IMR-90 (cell line): ENCODE results near the gene WDTC1. TPM values are rescaled to one million over a fixed set of nuclear protein-coding genes. Genes with fewer than 3 reads are reported as not detected.

Experiments
- ATAC-seq: fragments of 200-7000 bp; cut with Tn5 transposase; 2 replicates; pipeline ENCODE4 v1.9.1; 2020; ENCODE audit warnings: low read depth, mild to moderate bottlenecking, moderate library complexity
- BruUV-seq: library from RNA; stranded (reverse); fragments of 400-500 nt; replicated peaks from 2 replicates; lab custom pipeline; 2021; lab: Mats Ljungman, UMichigan
- CTCF ChIA-PET: fragments of 300-600 bp; formaldehyde crosslinking; extraction: SDS; loops from one replicate; lab custom pipeline; 2021; ENCODE audit warnings: antibody characterized with exemption; lab: Yijun Ruan, JAX
- POLR2A ChIA-PET: fragments of 300-600 bp; sonication (Branson Sonifier 250); formaldehyde crosslinking; loops from one replicate; lab custom pipeline; 2022; ENCODE audit warnings: antibody characterized with exemption; ENCODE audit not compliant: unreplicated experiment; lab: Charles Lee
- DNase-seq: peaks from one replicate; pipeline ENCODE4 v3.0.0; 2013
- H2AFZ ChIP-seq: replicated peaks from 2 replicates; pipeline ENCODE3; 2013; ENCODE audit warnings: low read length, mild to moderate bottlenecking; ENCODE audit not compliant: poor library complexity
- H2AK5ac ChIP-seq: 2 replicates; pipeline ENCODE4 v1.6.1; 2013; ENCODE audit warnings: low read depth, low read length, inconsistent platforms
- H2AK9ac ChIP-seq: replicated peaks from 2 replicates; pipeline ENCODE3; 2013; ENCODE audit warnings: mild to moderate bottlenecking, low read depth, low read length, moderate library complexity; ENCODE audit not compliant: poor library complexity
- H2BK120ac ChIP-seq: 2 replicates; pipeline ENCODE4 v1.6.1; 2013; ENCODE audit warnings: low read depth, low read length, inconsistent platforms
- H2BK15ac ChIP-seq: 3 replicates; pipeline ENCODE4 v1.6.1; 2013; ENCODE audit warnings: low read depth, low read length, inconsistent platforms
- H2BK20ac ChIP-seq: 2 replicates; pipeline ENCODE4 v1.6.1; 2013; ENCODE audit warnings: low read depth, mild to moderate bottlenecking, inconsistent platforms, low read length, moderate library complexity
- H2BK5ac ChIP-seq: 2 replicates; pipeline ENCODE4 v1.6.1; 2013; ENCODE audit warnings: mild to moderate bottlenecking, low read depth, low read length, inconsistent platforms; ENCODE audit not compliant: poor library complexity, severe bottlenecking
- H3K14ac ChIP-seq: replicated peaks from 2 replicates; pipeline ENCODE4 v1.6.1; 2013; ENCODE audit warnings: low read depth, low read length, inconsistent platforms
- H3K18ac ChIP-seq: 2 replicates; pipeline ENCODE4 v1.6.1; 2013; ENCODE audit warnings: low read depth, low read length, control low read depth
- H3K23ac ChIP-seq: 2 replicates; pipeline ENCODE4 v1.6.1; 2013; ENCODE audit warnings: low read depth, low read length, inconsistent platforms
- H3K27ac ChIP-seq: 2 replicates; pipeline ENCODE4 v1.5.1; 2013; ENCODE audit warnings: mild to moderate bottlenecking, control low read depth, low read length; ENCODE audit not compliant: insufficient read depth
- H3K27me3 ChIP-seq: 2 replicates; pipeline ENCODE4 v1.6.1; 2013; ENCODE audit warnings: low read length; ENCODE audit not compliant: control insufficient read depth, insufficient read depth
- H3K36me3 ChIP-seq: 2 replicates; pipeline ENCODE4 v1.6.1; 2013; ENCODE audit warnings: low read length, mixed read lengths; ENCODE audit not compliant: control insufficient read depth, insufficient read depth
- H3K4ac ChIP-seq: 2 replicates; pipeline ENCODE4 v1.6.1; 2013; ENCODE audit warnings: low read depth, low read length, inconsistent platforms
- H3K4me1 ChIP-seq: 2 replicates; pipeline ENCODE4 v1.6.1; 2013; ENCODE audit warnings: low read length, mixed read lengths; ENCODE audit not compliant: control insufficient read depth, insufficient read depth
- H3K4me2 ChIP-seq: 2 replicates; pipeline ENCODE4 v1.6.1; 2013; ENCODE audit warnings: low read depth, mild to moderate bottlenecking, control low read depth, low read length, moderate library complexity
- H3K4me3 ChIP-seq: 2 replicates; pipeline ENCODE4 v1.5.1; 2013; ENCODE audit warnings: low read depth, mild to moderate bottlenecking, control low read depth, low read length, moderate library complexity; ENCODE audit not compliant: insufficient read depth
- H3K56ac ChIP-seq: 2 replicates; pipeline ENCODE4 v1.6.1; 2013; ENCODE audit warnings: low read length, inconsistent platforms; ENCODE audit not compliant: insufficient read depth; ENCODE audit errors: extremely low read depth
- H3K79me1 ChIP-seq, 2 experiments: 2 replicates each; pipeline ENCODE4 v1.6.1; 2013; ENCODE audit warnings: low read length in 2 of 2, inconsistent platforms in 1 of 2, low read depth in 1 of 2
- H3K9ac ChIP-seq: 2 replicates; pipeline ENCODE4 v1.6.1; 2013; ENCODE audit warnings: low read depth, low read length, control low read depth
- H3K9me1 ChIP-seq: 2 replicates; pipeline ENCODE4 v1.6.1; 2013; ENCODE audit warnings: low read length, inconsistent platforms; ENCODE audit not compliant: insufficient read depth
- H3K9me3 ChIP-seq: 2 replicates; pipeline ENCODE4 v1.6.1; 2013; ENCODE audit warnings: low read length; ENCODE audit not compliant: control insufficient read depth, insufficient read depth
- H4K20me1 ChIP-seq: 2 replicates; pipeline ENCODE4 v1.6.1; 2013; ENCODE audit warnings: low read length, inconsistent platforms; ENCODE audit not compliant: insufficient read depth
- H4K5ac ChIP-seq: 2 replicates; pipeline ENCODE4 v1.6.1; 2013; ENCODE audit warnings: mild to moderate bottlenecking, low read depth, low read length, control low read depth
- H4K8ac ChIP-seq, 2 experiments: 2 replicates each; pipeline ENCODE4 v1.6.1; 2013; ENCODE audit warnings: low read depth in 2 of 2, low read length in 2 of 2, control low read depth in 1 of 2, inconsistent platforms in 1 of 2
- H4K91ac ChIP-seq: 2 replicates; pipeline ENCODE4 v1.6.1; 2013; ENCODE audit warnings: low read depth, low read length, inconsistent platforms; ENCODE audit not compliant: insufficient read depth
- BHLHE40 ChIP-seq: fragments of 150-350 bp; IDR thresholded peaks from 2 replicates; pipeline ENCODE4 v1.6.1; 2016; ENCODE audit warnings: mild to moderate bottlenecking, low read depth, low read length
- CHD1 ChIP-seq: IDR thresholded peaks from 2 replicates; pipeline ENCODE4 v1.6.1; 2012; ENCODE audit warnings: low read depth, low read length, improper control_type of control experiment
- FOS ChIP-seq: fragments of 150-350 bp; IDR thresholded peaks from 2 replicates; pipeline ENCODE4 v1.6.1; 2016; ENCODE audit warnings: low read depth, low read length
- MAFK ChIP-seq: IDR thresholded peaks from 2 replicates; pipeline ENCODE4 v1.6.1; 2012; ENCODE audit warnings: low read depth, low read length, improper control_type of control experiment
- MAZ ChIP-seq: IDR thresholded peaks from 2 replicates; pipeline ENCODE4 v1.6.1; 2012; ENCODE audit warnings: low read depth, mild to moderate bottlenecking, low read length, improper control_type of control experiment, moderate library complexity, borderline replicate concordance
- MXI1 ChIP-seq: IDR thresholded peaks from 2 replicates; pipeline ENCODE4 v1.6.1; 2012; ENCODE audit warnings: low read depth, mild to moderate bottlenecking, low read length, moderate library complexity, borderline replicate concordance
- NFE2L2 ChIP-seq: fragments of 150-350 bp; IDR thresholded peaks from 2 replicates; pipeline ENCODE4 v1.6.1; 2016; ENCODE audit warnings: low read depth, mild to moderate bottlenecking, low read length
- POLR2A ChIP-seq: IDR thresholded peaks from 2 replicates; pipeline ENCODE4 v1.6.1; 2012; ENCODE audit warnings: mild to moderate bottlenecking, low read depth, low read length
- RCOR1 ChIP-seq: IDR thresholded peaks from 2 replicates; pipeline ENCODE4 v1.6.1; 2012; ENCODE audit warnings: mild to moderate bottlenecking, low read length, improper control_type of control experiment; ENCODE audit not compliant: insufficient replicate concordance
- RFX5 ChIP-seq: IDR thresholded peaks from 2 replicates; pipeline ENCODE4 v1.8.0; 2012; ENCODE audit warnings: low read depth, mild to moderate bottlenecking, low read length, moderate library complexity
- SMC3 ChIP-seq: fragments of 150-350 bp; IDR thresholded peaks from 2 replicates; pipeline ENCODE4 v1.6.1; 2016; ENCODE audit warnings: low read depth, mild to moderate bottlenecking, antibody characterized with exemption, low read length, moderate library complexity
- USF2 ChIP-seq: fragments of 150-350 bp; IDR thresholded peaks from 2 replicates; pipeline ENCODE4 v1.6.1; 2017; ENCODE audit warnings: mild to moderate bottlenecking, antibody characterized with exemption, low read length, low read depth
- WGBS, 2 experiments: methylation state at CpG; one replicate each; pipeline versions ENCODE4 v1.1.5 to v1.1.7; 2013; ENCODE audit warnings: missing lambda C conversion rate in 2 of 2; ENCODE audit not compliant: insufficient read length in 1 of 2; ENCODE audit errors: extremely low coverage in 2 of 2; 5-methylcytosine and 5-hydroxymethylcytosine counted together
- dilution Hi-C: fragments of 300-500 bp; cut with HindIII; formaldehyde crosslinking; loops from one replicate; pipeline ENCODE4 v1.14.3; 2018; ENCODE audit warnings: low sequenced_read_pairs; ENCODE audit not compliant: unreplicated experiment
- in situ Hi-C: fragments of 300-500 bp; cut with MboI; formaldehyde crosslinking; loops from 3 replicates; pipeline ENCODE4 v1.14.3; 2019; ENCODE audit warnings: low sequenced_read_pairs, inconsistent platforms, mixed read lengths
- intact Hi-C: fragments of 100-400 bp; cut with micrococcal nuclease; formaldehyde crosslinking; loops from 2 replicates; pipeline ENCODE4 v1.10.0; 2022
- polyA plus RNA-seq, 3 experiments: library from polyadenylated mRNA; depleted of rRNA; stranded (reverse); fragments of >200 nt; gene quantifications; 2 replicates each; pipeline ENCODE4 v1.2.3, GENCODE V29; 2012; ENCODE audit warnings: low replicate concordance in 1 of 3
- total RNA-seq: library from RNA; depleted of rRNA; stranded (reverse); fragments of >200 nt; gene quantifications from 2 replicates; pipeline ENCODE4 v1.2.3, GENCODE V29; 2012

WDTC1 gene
- total and polyA plus RNA-seq, 2 of the 4 experiments (the other 2 are of a cell fraction) = 9.9 to 15.2 TPM

DNA sequence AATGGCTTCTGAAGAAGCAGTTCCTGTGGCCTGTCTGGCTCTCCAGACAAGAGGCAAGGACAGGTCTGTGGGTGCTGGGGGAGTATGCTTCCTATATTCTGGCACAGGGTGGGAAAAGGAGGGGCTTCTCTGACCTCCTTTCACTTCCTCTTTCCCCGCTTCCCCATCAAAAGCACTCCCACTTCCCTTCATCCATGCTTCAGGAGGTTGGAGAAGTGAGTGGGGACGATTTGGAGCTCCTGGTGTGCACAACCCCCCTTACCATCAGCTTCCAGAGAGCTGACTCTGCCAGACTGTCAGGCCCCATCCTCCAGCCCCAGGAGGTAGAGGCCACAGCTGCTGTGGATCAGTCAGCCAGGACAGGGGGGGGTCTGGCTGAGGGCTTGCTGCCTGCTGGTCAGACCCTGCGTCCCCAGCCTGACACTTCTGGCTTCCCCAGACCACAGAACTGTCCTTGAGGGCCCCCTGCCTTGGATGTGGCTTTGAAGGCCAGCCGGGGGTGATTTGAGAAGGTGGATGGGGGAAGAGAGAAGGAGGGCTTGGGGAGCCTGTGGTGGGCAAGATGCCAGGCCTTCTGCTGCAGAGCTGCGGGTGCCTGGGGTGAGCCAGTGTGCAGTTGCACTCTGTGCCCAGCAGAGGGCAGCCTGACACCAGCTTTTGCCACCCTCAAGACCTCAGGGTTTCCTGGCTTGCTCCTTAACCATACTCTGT is 66.1 kb downstream of the WDTC1 start (continued):
- TF ChIP-seq FOS (no peak; the same call in 1 of the 2 replicates), NFE2L2 (no peak), BHLHE40 (no peak)

DNA sequence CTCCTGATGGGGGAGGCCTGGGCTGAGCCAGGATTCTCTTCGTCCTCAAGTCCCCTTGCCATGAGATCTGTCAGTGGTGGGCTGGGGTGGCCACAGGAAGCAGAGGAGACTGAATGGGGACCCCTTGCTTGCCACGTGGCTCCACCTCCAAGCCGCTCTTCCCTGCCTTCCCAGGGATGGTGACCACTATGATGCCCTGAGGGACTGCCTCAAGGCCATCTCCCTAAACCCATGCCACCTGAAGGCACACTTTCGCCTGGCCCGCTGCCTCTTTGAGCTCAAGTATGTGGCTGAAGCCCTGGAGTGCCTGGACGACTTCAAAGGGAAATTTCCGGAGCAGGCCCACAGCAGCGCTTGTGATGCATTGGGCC is 66.6 kb downstream of the WDTC1 start:
- H3K79me1 ChIP-seq = peaks cover 0 to 21% of the 10 kb centered on the region in 2 experiments; a peak in 2 of 4 replicates
- CTCF ChIA-PET = interaction anchor here (0.6 to 7.1 kb wide), 17 partner anchors 8 to 362 kb away, joined by 3 to 79 read pairs (median 4); partner anchors contain the start of gene CD164L2
- H2AK5ac ChIP-seq = peak overlapping the region; percentile 92
- H2BK15ac ChIP-seq = peak overlapping the region; percentile 80; the same call in 1 of the 3 replicates
- H3K14ac ChIP-seq = peak overlapping the region; percentile 88; the same call in 1 of the 2 replicates
- peaks cover 27% of the 10 kb centered on the region for H3K4me1 ChIP-seq
- peak overlapping the region; percentile 56 for H4K5ac ChIP-seq
- H3K36me3 ChIP-seq = peaks cover 14% of the 10 kb centered on the region; the same call in 1 of the 2 replicates
- peak overlapping the region; percentile 92 for H2AFZ ChIP-seq
- peak overlapping the region; percentile 74 for H2BK5ac ChIP-seq
- H3K9me1 ChIP-seq = peaks cover 13% of the 10 kb centered on the region
- ATAC-seq (no peak), DNase-seq (no peak)
- in situ Hi-C loops = loop anchor here (5.0 kb wide), 2 partner anchors 91 to 306 kb away; partner anchors contain the start of gene GPR3
- no TSS peak for BruUV-seq
- no peak overlapping the region; the same call in 1 of the 2 replicates for H3K4me2 ChIP-seq
- peak overlapping the region; percentile 55 to 91 for H4K8ac ChIP-seq
- H3K23ac ChIP-seq = peak overlapping the region; percentile 69; the same call in 1 of the 2 replicates
- peak overlapping the region; percentile 85 for H2BK120ac ChIP-seq
- no peaks in the 10 kb centered on the region for H3K27me3 ChIP-seq
- peak overlapping the region; percentile 92 for H3K4ac ChIP-seq
- H3K27ac ChIP-seq = peak overlapping the region; percentile 74
- H3K18ac ChIP-seq = peak overlapping the region; percentile 30; the same call in 1 of the 2 replicates
- peak overlapping the region; percentile 60 for H2BK20ac ChIP-seq
- H3K4me3 ChIP-seq = no peak overlapping the region
- intact Hi-C loops = loop anchor here (2.0 kb wide), 2 partner anchors 66 to 362 kb away; partner anchors contain the start of gene MAP3K6
- H4K20me1 ChIP-seq = 0 out of 2 replicates have a peak, but pooled peaks cover 4% of the 10 kb centered on the region
- H2AK9ac ChIP-seq = peak overlapping the region; percentile 94
- H3K9ac ChIP-seq = peak overlapping the region; percentile 34
- peak overlapping the region; percentile 75 for H4K91ac ChIP-seq
- 0 out of 2 replicates have a peak overlapping the region, but pooled peaks have one; percentile 4 for H3K56ac ChIP-seq
- dilution Hi-C loops = no loop called here
- H3K9me3 ChIP-seq = no peaks in the 10 kb centered on the region
- POLR2A ChIA-PET = interaction anchor here (0.6 kb wide), 2 partner anchors 139 to 256 kb away, joined by 4 to 6 read pairs; no protein-coding TSS in a partner anchor
- WGBS, 2 experiments = 100% methylated on average over 1 of the region's 8 CpGs; no CpG with 5 or more reads in 1 of the 2 experiments
- TF ChIP-seq BHLHE40 (no peak), FOS (no peak), NFE2L2 (no peak), RCOR1 (no peak), MXI1 (no peak), MAZ (no peak), MAFK (no peak), SMC3 (no peak), USF2 (no peak), CHD1 (no peak), RFX5 (no peak), POLR2A (no peak)
